Muscle of leg (tissue), 11 donors: ENCODE data around the gene CEACAM19. TPM values are rescaled to one million over a fixed set of nuclear protein-coding genes. Genes with fewer than 3 reads are reported as not detected.

ENCODE experiments used
- DNase-seq: peaks from one replicate; pipeline ENCODE4 v3.0.0; 2013
- H3K27ac ChIP-seq: one replicate; pipeline ENCODE4 v1.5.1; 2013; ENCODE audit warnings: mild to moderate bottlenecking, low read length, control low read depth
- H3K27me3 ChIP-seq: one replicate; pipeline ENCODE4 v1.6.1; 2013; ENCODE audit warnings: low read length; ENCODE audit not compliant: control insufficient read depth, insufficient read depth
- H3K36me3 ChIP-seq: one replicate; pipeline ENCODE4 v1.6.1; 2013; ENCODE audit warnings: low read length; ENCODE audit not compliant: control insufficient read depth, insufficient read depth
- H3K4me1 ChIP-seq: one replicate; pipeline ENCODE4 v1.6.1; 2013; ENCODE audit warnings: low read length; ENCODE audit not compliant: control insufficient read depth, insufficient read depth
- H3K4me3 ChIP-seq: one replicate; pipeline ENCODE4 v1.5.1; 2013; ENCODE audit warnings: low read length, control low read depth
- H3K9me3 ChIP-seq: replicated peaks from 2 replicates; pipeline ENCODE4 v1.6.1; 2013; ENCODE audit warnings: low read depth, low read length; ENCODE audit not compliant: control insufficient read depth
- WGBS: methylation state at CpG from one replicate; pipeline ENCODE4 v1.1.5; 2013; ENCODE audit warnings: missing lambda C conversion rate; ENCODE audit not compliant: insufficient coverage; 5-methylcytosine and 5-hydroxymethylcytosine counted together
- polyA plus RNA-seq, 8 donors: library from polyadenylated mRNA; unstranded; fragments of 120-200 nt; gene quantifications; one replicate each; pipeline versions ENCODE4 v1.2.1 to v1.2.3, GENCODE V29; 2013; ENCODE audit warnings: inconsistent platforms in 1 of 8, low replicate concordance in 1 of 8; ENCODE audit not compliant: insufficient read length in 8 of 8, insufficient read depth in 1 of 8
- total RNA-seq: library from RNA; stranded (reverse); fragments of 120-200 nt; gene quantifications from one replicate; pipeline ENCODE4 v1.2.4, GENCODE V29; 2013

CEACAM19 gene
- total and polyA plus RNA-seq, 9 donors = 2.8 to 11.7 (median 5.3) TPM

GRCh38 chr19:44685877-44686276, 14.6 kb downstream of the CEACAM19 start:
- Histone ChIP-seq H3K4me3 (no peak overlapping the region), H3K27ac (no peak overlapping the region), H3K4me1 (peaks cover 5% of the 10 kb centered on the region), H3K27me3 (no peaks in the 10 kb centered on the region), H3K36me3 (peaks cover 3% of the 10 kb centered on the region), H3K9me3 (no peaks in the 10 kb centered on the region)
- no CpG with 5 or more reads among the region's 4 CpGs for WGBS
- DNase-seq = peak; percentile 47

- WGBS = 55% methylated on average over 2 of the region's 4 CpGs
- H3K27me3 ChIP-seq = no peaks in the 10 kb centered on the region
- H3K9me3 ChIP-seq = no peaks in the 10 kb centered on the region
- peaks cover 5% of the 10 kb centered on the region for H3K4me1 ChIP-seq
- H3K4me3 ChIP-seq = no peak overlapping the region
- H3K36me3 ChIP-seq = no peaks in the 10 kb centered on the region
- DNase-seq = no peak
- H3K27ac ChIP-seq = no peak overlapping the region
These were observed 15.6 kb downstream of the CEACAM19 start for GRCh38 chr19:44686896-44687295.

GRCh38 chr19:44687888-44688287, 16.6 kb downstream of the CEACAM19 start:
- no peaks in the 10 kb centered on the region for H3K36me3 ChIP-seq
- peaks cover 5% of the 10 kb centered on the region for H3K4me1 ChIP-seq
- no peak overlapping the region for H3K4me3 ChIP-seq
- no peaks in the 10 kb centered on the region for H3K9me3 ChIP-seq
- H3K27me3 ChIP-seq = no peaks in the 10 kb centered on the region
- 79% methylated on average over 5 of the region's 7 CpGs for WGBS
- no peak overlapping the region for H3K27ac ChIP-seq
- no peak for DNase-seq

GRCh38 chr19:44689290-44690130, 18.2 kb downstream of the CEACAM19 start:
- Histone ChIP-seq H3K4me3 (no peak overlapping the region), H3K27ac (no peak overlapping the region), H3K36me3 (no peaks in the 10 kb centered on the region), H3K9me3 (no peaks in the 10 kb centered on the region), H3K4me1 (peaks cover 5% of the 10 kb centered on the region), H3K27me3 (no peaks in the 10 kb centered on the region)
- peak; percentile 71 for DNase-seq
- 43% methylated on average over 10 of the region's 11 CpGs for WGBS

GRCh38 chr19:44690131-44690440, 18.8 kb downstream of the CEACAM19 start:
- H3K4me1 ChIP-seq = peaks cover 5% of the 10 kb centered on the region
- no peak overlapping the region for H3K27ac ChIP-seq
- no peak for DNase-seq
- no peaks in the 10 kb centered on the region for H3K27me3 ChIP-seq
- no peak overlapping the region for H3K4me3 ChIP-seq
- no peaks in the 10 kb centered on the region for H3K9me3 ChIP-seq
- no CpG with 5 or more reads among the region's 3 CpGs for WGBS
- no peaks in the 10 kb centered on the region for H3K36me3 ChIP-seq

GRCh38 chr19:44692379-44692721, 21.1 kb downstream of the CEACAM19 start:
- DNase-seq = no peak
- no peak overlapping the region for H3K27ac ChIP-seq
- peaks cover 1% of the 10 kb centered on the region for H3K27me3 ChIP-seq
- no peaks in the 10 kb centered on the region for H3K9me3 ChIP-seq
- H3K4me3 ChIP-seq = no peak overlapping the region
- peaks cover 12% of the 10 kb centered on the region for H3K4me1 ChIP-seq
- H3K36me3 ChIP-seq = no peaks in the 10 kb centered on the region
- WGBS = no CpG with 5 or more reads among the region's 5 CpGs

GRCh38 chr19:44694184-44694579, 22.9 kb downstream of the CEACAM19 start:
- Histone ChIP-seq H3K36me3 (no peaks in the 10 kb centered on the region), H3K4me3 (no peak overlapping the region), H3K27me3 (peaks cover 2% of the 10 kb centered on the region), H3K9me3 (no peaks in the 10 kb centered on the region), H3K27ac (no peak overlapping the region), H3K4me1 (peaks cover 10% of the 10 kb centered on the region)
- no peak for DNase-seq
- WGBS = 61% methylated on average over 2 of the region's 2 CpGs

- 48% methylated on average over 16 of the region's 22 CpGs for WGBS
- Histone ChIP-seq H3K36me3 (no peaks in the 10 kb centered on the region), H3K4me3 (no peak overlapping the region), H3K9me3 (no peaks in the 10 kb centered on the region), H3K4me1 (peaks cover 7% of the 10 kb centered on the region), H3K27me3 (peaks cover 2% of the 10 kb centered on the region), H3K27ac (no peak overlapping the region)
- no peak for DNase-seq
These were observed 25.8 kb downstream of the CEACAM19 start for GRCh38 chr19:44696939-44697669.

GRCh38 chr19:44697670-44698034, 26.4 kb downstream of the CEACAM19 start:
- peaks cover 2% of the 10 kb centered on the region for H3K27me3 ChIP-seq
- H3K36me3 ChIP-seq = no peaks in the 10 kb centered on the region
- H3K4me3 ChIP-seq = no peak overlapping the region
- H3K27ac ChIP-seq = no peak overlapping the region
- DNase-seq = no peak
- 72% methylated on average over 4 of the region's 4 CpGs for WGBS
- H3K4me1 ChIP-seq = peaks cover 7% of the 10 kb centered on the region
- H3K9me3 ChIP-seq = no peaks in the 10 kb centered on the region

GRCh38 chr19:44698492-44699201, 27.4 kb downstream of the CEACAM19 start, which contains the start of gene CEACAM16:
TSS of gene CEACAM16 (plus strand) at chr19:44699151. CDS start at chr19:44701457, 2,306 bp downstream.
- H3K4me3 ChIP-seq = no peak within 1 kb of the TSS
- no peaks in the 10 kb centered on the region for H3K36me3 ChIP-seq
- no peak for DNase-seq
- 82% methylated on average over 10 of the region's 13 CpGs for WGBS
- H3K27ac ChIP-seq = no peak within 1 kb of the TSS
- peaks cover 2% of the 10 kb centered on the region for H3K27me3 ChIP-seq
- no peaks in the 10 kb centered on the region for H3K9me3 ChIP-seq
- peaks cover 7% of the 10 kb centered on the region for H3K4me1 ChIP-seq
